HEK293 (cell line): ENCODE results near the gene DCHS2.

Source experiments
- CTCF ChIA-PET: fragments of 350-600 bp; formaldehyde crosslinking; extraction: SDS; loops from one replicate; lab custom pipeline; 2021; ENCODE audit warnings: antibody characterized with exemption; lab: Yijun Ruan, JAX
- POLR2A ChIA-PET: fragments of 300-600 bp; formaldehyde crosslinking; extraction: SDS; loops from one replicate; lab custom pipeline; 2020; ENCODE audit warnings: antibody characterized with exemption, inconsistent platforms; lab: Yijun Ruan, JAX
- H3K27ac ChIP-seq: fragments of 200-500 bp; sonication (Bioruptor generic); 2 replicates; pipeline ENCODE4 v1.5.1; 2014; ENCODE audit warnings: low read depth, low read length, control low read depth, inconsistent platforms; ENCODE audit errors: extremely low read depth
- H3K36me3 ChIP-seq, 2 experiments: fragments of 200-500 bp in 1 of 2; sonication (Bioruptor generic) in 1 of 2; 1 replicate in 1 of 2; 2 replicates in 1 of 2; pipeline ENCODE4 v1.5.1; 2014 to 2017; ENCODE audit warnings: inconsistent platforms in 2 of 2, low read length in 2 of 2; ENCODE audit not compliant: control insufficient read depth in 2 of 2, insufficient read depth in 1 of 2
- H3K4me1 ChIP-seq: fragments of 200-500 bp; sonication (Bioruptor generic); 2 replicates; pipeline ENCODE4 v1.5.1; 2014; ENCODE audit warnings: mild to moderate bottlenecking, low read length, inconsistent platforms; ENCODE audit not compliant: control insufficient read depth, insufficient read depth
- H3K4me3 ChIP-seq: 2 replicates; pipeline ENCODE4 v1.5.1; 2011; ENCODE audit warnings: low read depth, mild to moderate bottlenecking, control low read depth, low read length, moderate library complexity
- H3K9me3 ChIP-seq: fragments of 200-500 bp; sonication (Bioruptor generic); 2 replicates; pipeline ENCODE4 v1.5.1; 2014; ENCODE audit warnings: low read depth, low read length, inconsistent platforms; ENCODE audit not compliant: control insufficient read depth, insufficient read depth
- FEZF1 ChIP-seq: fragments of 450-650 bp; formaldehyde crosslinking; IDR thresholded peaks from 2 replicates; pipeline ENCODE4 v1.5.1; 2016; ENCODE audit warnings: missing biosample characterization, missing genetic modification characterization
- HIC1 ChIP-seq: fragments of 450-650 bp; formaldehyde crosslinking; IDR thresholded peaks from 2 replicates; pipeline ENCODE4 v1.5.1; 2016; ENCODE audit warnings: missing biosample characterization, missing genetic modification characterization
- HOXA7 ChIP-seq: sonication (generic); formaldehyde crosslinking; IDR thresholded peaks from 2 replicates; pipeline ENCODE4 v1.8.1; 2022; ENCODE audit warnings: missing genetic modification reagents, borderline replicate concordance
- KLF1 ChIP-seq: fragments of 450-650 bp; formaldehyde crosslinking; IDR thresholded peaks from 2 replicates; pipeline ENCODE4 v1.5.1; 2016; ENCODE audit warnings: missing biosample characterization, missing genetic modification characterization
- OSR2 ChIP-seq: fragments of 450-650 bp; formaldehyde crosslinking; IDR thresholded peaks from 2 replicates; pipeline ENCODE4 v1.5.1; 2016; ENCODE audit warnings: missing biosample characterization, missing genetic modification characterization
- RBAK ChIP-seq: fragments of 450-650 bp; formaldehyde crosslinking; IDR thresholded peaks from 2 replicates; pipeline ENCODE4 v1.5.1; 2016; ENCODE audit warnings: missing biosample characterization, missing genetic modification characterization
- ZBTB44 ChIP-seq: fragments of 450-650 bp; IDR thresholded peaks from 2 replicates; pipeline ENCODE4 v1.5.1; 2018; ENCODE audit warnings: missing biosample characterization, mild to moderate bottlenecking, missing genetic modification characterization
- ZBTB6 ChIP-seq: fragments of 450-650 bp; formaldehyde crosslinking; IDR thresholded peaks from 2 replicates; pipeline ENCODE4 v1.5.1; 2017; ENCODE audit warnings: missing biosample characterization, missing genetic modification characterization
- ZFP41 ChIP-seq: fragments of 450-650 bp; formaldehyde crosslinking; IDR thresholded peaks from 2 replicates; pipeline ENCODE4 v1.5.1; 2016; ENCODE audit warnings: missing biosample characterization, missing genetic modification characterization, borderline replicate concordance
- ZNF10 ChIP-seq: fragments of 450-650 bp; formaldehyde crosslinking; IDR thresholded peaks from 2 replicates; pipeline ENCODE4 v1.5.1; 2017; ENCODE audit warnings: missing biosample characterization, missing genetic modification characterization
- ZNF133 ChIP-seq: fragments of 450-650 bp; formaldehyde crosslinking; IDR thresholded peaks from 2 replicates; pipeline ENCODE4 v1.5.1; 2016; ENCODE audit warnings: missing biosample characterization, missing genetic modification characterization
- ZNF140 ChIP-seq: fragments of 450-650 bp; formaldehyde crosslinking; IDR thresholded peaks from 2 replicates; pipeline ENCODE4 v1.5.1; 2016; ENCODE audit warnings: missing biosample characterization, missing genetic modification characterization
- ZNF16 ChIP-seq: fragments of 450-650 bp; formaldehyde crosslinking; IDR thresholded peaks from 2 replicates; pipeline ENCODE4 v1.5.1; 2016; ENCODE audit warnings: low read depth, missing biosample characterization, missing genetic modification characterization
- ZNF174 ChIP-seq: fragments of 450-650 bp; formaldehyde crosslinking; IDR thresholded peaks from 2 replicates; pipeline ENCODE4 v1.5.0; 2017; ENCODE audit warnings: missing biosample characterization, mild to moderate bottlenecking, missing genetic modification characterization
- ZNF18 ChIP-seq: fragments of 450-650 bp; formaldehyde crosslinking; IDR thresholded peaks from 2 replicates; pipeline ENCODE4 v1.5.1; 2016; ENCODE audit warnings: missing biosample characterization, missing genetic modification characterization
- ZNF223 ChIP-seq: fragments of 450-650 bp; formaldehyde crosslinking; IDR thresholded peaks from 2 replicates; pipeline ENCODE4 v1.5.1; 2016; ENCODE audit warnings: missing biosample characterization, missing genetic modification characterization
- ZNF416 ChIP-seq: fragments of 450-650 bp; formaldehyde crosslinking; IDR thresholded peaks from 2 replicates; pipeline ENCODE4 v1.5.1; 2016; ENCODE audit warnings: missing biosample characterization, missing genetic modification characterization
- ZNF530 ChIP-seq: fragments of 450-650 bp; formaldehyde crosslinking; IDR thresholded peaks from 2 replicates; pipeline ENCODE4 v1.5.1; 2016; ENCODE audit warnings: low read depth, missing biosample characterization, missing genetic modification characterization
- ZNF629 ChIP-seq: fragments of 450-650 bp; formaldehyde crosslinking; IDR thresholded peaks from 2 replicates; pipeline ENCODE4 v1.5.1; 2017; ENCODE audit warnings: missing biosample characterization, missing genetic modification characterization
- ZNF670 ChIP-seq: fragments of 450-650 bp; formaldehyde crosslinking; IDR thresholded peaks from 2 replicates; pipeline ENCODE4 v1.5.1; 2016; ENCODE audit warnings: missing biosample characterization, missing genetic modification characterization, low read depth
- ZNF707 ChIP-seq: fragments of 450-650 bp; formaldehyde crosslinking; IDR thresholded peaks from 2 replicates; pipeline ENCODE4 v1.5.1; 2016; ENCODE audit warnings: missing biosample characterization, missing genetic modification characterization
- ZNF747 ChIP-seq: fragments of 450-650 bp; formaldehyde crosslinking; IDR thresholded peaks from 2 replicates; pipeline ENCODE4 v1.5.1; 2016; ENCODE audit warnings: missing biosample characterization, missing genetic modification characterization
- ZNF843 ChIP-seq: fragments of 450-650 bp; formaldehyde crosslinking; IDR thresholded peaks from 2 replicates; pipeline ENCODE4 v1.5.1; 2016; ENCODE audit warnings: missing biosample characterization, missing genetic modification characterization
- ZSCAN30 ChIP-seq: fragments of 450-650 bp; IDR thresholded peaks from 2 replicates; pipeline ENCODE4 v1.5.1; 2018; ENCODE audit warnings: missing biosample characterization, mild to moderate bottlenecking, missing genetic modification characterization, moderate library complexity
- TF ChIP-seq, protein P1 (sequence below): fragments of 450-650 bp; formaldehyde crosslinking; IDR thresholded peaks from 2 replicates; pipeline ENCODE4 v1.5.1; 2016; ENCODE audit warnings: missing biosample characterization, missing genetic modification characterization

Gene DCHS2

DNA sequence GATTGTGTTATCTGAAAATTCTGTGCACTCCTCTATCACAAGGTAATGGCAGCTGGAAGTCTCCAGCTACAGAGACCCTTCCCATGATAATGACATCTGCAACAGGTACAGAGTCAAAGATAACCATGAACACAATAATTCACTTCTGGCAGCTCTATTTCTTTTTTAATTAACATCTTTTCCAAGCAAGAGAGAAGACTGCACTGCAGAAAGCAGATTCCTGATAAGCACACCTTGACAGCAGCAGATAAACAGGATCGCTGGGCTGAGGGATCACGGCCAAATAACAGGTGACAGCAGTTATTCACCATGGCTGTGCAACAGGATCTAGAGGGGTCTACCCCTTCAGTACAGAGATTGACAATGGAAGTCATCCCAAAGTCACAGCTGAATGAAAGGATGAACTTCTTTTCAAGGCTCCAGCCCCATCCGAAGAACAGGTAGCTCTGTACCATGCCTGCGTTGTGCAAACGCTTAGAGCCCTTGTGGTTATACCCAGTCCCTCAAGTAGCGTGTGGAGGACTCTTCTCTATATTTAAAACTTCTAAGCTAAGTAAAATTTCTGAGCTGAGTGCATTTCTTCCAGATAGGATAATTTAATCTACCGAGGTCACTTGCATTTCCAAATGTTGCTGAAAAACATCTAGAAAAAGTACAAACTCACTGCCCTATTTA is 66.7 kb downstream of the DCHS2 start:
- ChIA-PET CTCF (interaction anchor here (0.8 to 1.1 kb wide), 3 partner anchors 9 to 78 kb away, joined by 3 read pairs; no protein-coding TSS in a partner anchor), POLR2A (no interaction called here)
- Histone ChIP-seq H3K9me3 (no peaks in the 10 kb centered on the region), H3K27ac (no peak overlapping the region), H3K4me3 (no peak overlapping the region), H3K4me1 (no peaks in the 10 kb centered on the region), H3K36me3 (no peaks in the 10 kb centered on the region)
- TF ChIP-seq HIC1 (tag by site-specific recombination) (no peak), ZNF530 (tag by site-specific recombination) (no peak), ZSCAN30 (tag by site-specific recombination) (no peak), ZFP41 (no peak), ZBTB44 (tag by site-specific recombination) (no peak), ZNF16 (tag by site-specific recombination) (no peak)
- TF ChIP-seq, all 188 proteins: peak for 0

- Histone ChIP-seq H3K36me3 (no peaks in the 10 kb centered on the region), H3K4me1 (no peaks in the 10 kb centered on the region), H3K27ac (no peak overlapping the region), H3K4me3 (no peak overlapping the region), H3K9me3 (no peaks in the 10 kb centered on the region)
- no peak for TF ChIP-seq ZNF670 (tag by site-specific recombination)
- no peak for TF ChIP-seq ZNF843
- no peak for TF ChIP-seq ZNF140
- TF ChIP-seq ZNF133 = no peak
- TF ChIP-seq ZBTB6 (tag by site-specific recombination) = no peak
- TF ChIP-seq FEZF1 (tag by site-specific recombination) = no peak
- ChIA-PET CTCF (no interaction called here), POLR2A (no interaction called here)
Observed at GRCh38 chr4:154422152-154422551, 69.4 kb downstream of the DCHS2 start.

DNA sequence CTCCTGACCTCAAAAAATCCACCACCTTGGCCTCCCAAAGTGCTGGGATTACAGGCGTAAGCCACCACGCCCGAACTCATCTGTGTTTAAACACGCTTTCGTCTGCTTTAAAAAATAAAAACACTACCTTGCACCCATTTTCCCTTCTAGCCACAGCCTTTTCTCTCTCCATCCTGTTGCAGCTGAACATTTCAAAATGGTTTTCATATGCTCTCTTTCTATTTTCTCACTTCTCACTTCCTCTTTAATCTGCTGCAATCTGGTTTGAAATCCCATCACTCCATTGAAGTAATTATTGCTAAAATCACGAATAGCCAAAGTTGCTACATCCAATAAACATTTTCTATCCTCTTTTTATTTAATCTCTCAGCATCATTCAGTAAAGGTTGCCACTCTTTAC is 70.0 kb downstream of the DCHS2 start:
- no peaks in the 10 kb centered on the region for H3K36me3 ChIP-seq
- no peaks in the 10 kb centered on the region for H3K9me3 ChIP-seq
- CTCF ChIA-PET = interaction anchor here (0.6 kb wide), 1 partner anchor 13 kb away, joined by 3 read pairs; no protein-coding TSS in a partner anchor
- TF ChIP-seq ZNF747 (tag by site-specific recombination) (no peak), ZNF223 (tag by site-specific recombination) (no peak), ZNF10 (tag by site-specific recombination) (no peak), RBAK (tag by site-specific recombination) (no peak), ZNF18 (tag by site-specific recombination) (no peak), ZNF707 (tag by site-specific recombination) (no peak), ZNF174 (tag by site-specific recombination) (no peak), ZNF416 (tag by site-specific recombination) (no peak), HOXA7 (CRISPR knock-in tag) (no peak), OSR2 (tag by site-specific recombination) (no peak), KLF1 (no peak), ZNF629 (tag by site-specific recombination) (no peak)
- TF ChIP-seq, protein P1, sequence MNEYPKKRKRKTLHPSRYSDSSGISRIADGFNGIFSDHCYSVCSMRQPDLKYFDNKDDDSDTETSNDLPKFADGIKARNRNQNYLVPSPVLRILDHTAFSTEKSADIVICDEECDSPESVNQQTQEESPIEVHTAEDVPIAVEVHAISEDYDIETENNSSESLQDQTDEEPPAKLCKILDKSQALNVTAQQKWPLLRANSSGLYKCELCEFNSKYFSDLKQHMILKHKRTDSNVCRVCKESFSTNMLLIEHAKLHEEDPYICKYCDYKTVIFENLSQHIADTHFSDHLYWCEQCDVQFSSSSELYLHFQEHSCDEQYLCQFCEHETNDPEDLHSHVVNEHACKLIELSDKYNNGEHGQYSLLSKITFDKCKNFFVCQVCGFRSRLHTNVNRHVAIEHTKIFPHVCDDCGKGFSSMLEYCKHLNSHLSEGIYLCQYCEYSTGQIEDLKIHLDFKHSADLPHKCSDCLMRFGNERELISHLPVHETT = no peak
- TF ChIP-seq, all 188 proteins: peak for 0
- POLR2A ChIA-PET = no interaction called here
- Histone ChIP-seq H3K27ac (no peak overlapping the region), H3K4me1 (no peaks in the 10 kb centered on the region), H3K4me3 (no peak overlapping the region)
